Daoy (cell line): ENCODE results near the gene WDR17. TPM values are rescaled to one million over a fixed set of nuclear protein-coding genes. Genes with fewer than 3 reads are reported as not detected.

Experiments
- DNase-seq: peaks from one replicate; pipeline ENCODE4 v3.0.0-alpha.2; 2015; ENCODE audit warnings: low read depth
- total RNA-seq: library from RNA; depleted of rRNA; stranded (reverse); fragments of >200 nt; shearing (Covaris generic); gene quantifications from 2 replicates; pipeline ENCODE4 v1.2.3, GENCODE V29; 2014; rRNA removed

Gene WDR17
- total RNA-seq = 4.2 and 6.6 TPM in 2 replicates

GRCh38 chr4:176065435-176066291 lies at the start of gene WDR17:
WDR17 (plus strand) TSS chr4:176065841; CDS start chr4:176111581, 45,740 bp downstream.
- peak; percentile 90 for DNase-seq

GRCh38 chr4:176016601-176017000 lies 49.0 kb upstream of the WDR17 start:
- no peak for DNase-seq

DNA sequence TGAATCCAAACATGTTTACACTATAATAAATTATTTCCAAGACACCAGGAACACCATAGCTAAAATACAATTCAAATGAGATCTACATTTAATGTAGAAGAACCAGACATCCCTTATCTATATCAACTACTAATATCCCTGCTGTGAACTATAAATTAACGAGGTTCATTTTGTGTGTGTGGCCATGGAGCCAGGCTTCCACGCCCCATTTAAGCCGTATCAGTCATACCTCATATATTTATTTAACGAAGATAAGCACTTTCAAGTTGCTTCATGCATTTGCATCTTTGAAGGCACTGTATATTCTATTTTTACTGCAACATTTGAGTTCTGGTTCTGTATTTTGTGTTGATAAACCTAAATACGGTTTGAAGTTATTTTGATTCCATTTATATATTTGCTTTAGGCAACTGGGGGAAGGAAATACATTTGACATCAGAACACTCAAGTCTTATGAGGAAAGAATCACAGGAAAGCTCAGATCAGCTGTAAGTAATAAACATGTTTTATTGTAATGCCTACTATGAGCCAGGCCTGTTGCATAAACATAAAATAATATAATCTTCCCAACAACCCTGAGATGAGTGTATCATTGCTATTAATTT lies 45.1 kb upstream of the WDR17 start:
- no peak for DNase-seq

DNA sequence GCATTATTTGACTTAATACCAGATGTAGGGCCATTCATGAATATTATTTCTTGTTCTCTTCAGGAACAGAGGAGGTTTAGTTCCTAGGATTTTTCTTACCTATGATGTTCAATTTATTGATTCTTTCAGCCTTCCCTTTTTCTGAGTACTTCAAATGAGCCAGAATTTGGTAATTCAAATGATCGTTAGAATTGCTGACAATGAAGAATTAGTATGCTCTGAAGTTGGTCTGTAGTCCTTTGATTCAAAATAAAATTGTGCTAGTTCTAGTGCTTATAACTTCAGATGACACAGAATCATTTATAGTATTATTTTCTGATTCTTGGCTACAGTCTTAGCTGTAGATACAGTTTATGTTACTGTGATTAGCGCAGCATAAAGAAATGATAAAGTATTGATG lies 35.2 kb upstream of the WDR17 start:
- DNase-seq = no peak

DNA sequence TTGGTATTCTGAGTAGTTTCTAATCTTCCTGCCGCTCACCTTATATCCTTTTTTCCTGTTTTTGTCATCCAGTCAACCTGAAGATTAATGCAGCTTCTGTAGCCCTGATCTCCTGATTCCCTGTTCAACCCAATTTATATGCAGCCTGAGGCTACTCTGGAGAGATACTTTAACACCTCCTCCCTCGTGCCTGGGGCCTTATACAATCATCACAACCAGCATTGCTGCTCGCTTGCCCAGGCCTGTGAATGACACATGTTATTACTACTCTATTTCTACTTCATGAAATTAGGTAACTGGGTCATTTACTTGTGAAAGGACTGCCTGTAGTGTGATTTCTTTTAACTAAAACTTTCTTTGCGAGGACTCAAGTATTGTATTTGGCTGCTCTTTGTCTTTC lies 33.7 kb upstream of the WDR17 start:
- DNase-seq = no peak

- DNase-seq = no peak
These were observed 33.2 kb upstream of the WDR17 start for GRCh38 chr4:176032454-176032853.

GRCh38 chr4:176034499-176034898 lies 31.1 kb upstream of the WDR17 start:
- peak; percentile 24 for DNase-seq

DNA sequence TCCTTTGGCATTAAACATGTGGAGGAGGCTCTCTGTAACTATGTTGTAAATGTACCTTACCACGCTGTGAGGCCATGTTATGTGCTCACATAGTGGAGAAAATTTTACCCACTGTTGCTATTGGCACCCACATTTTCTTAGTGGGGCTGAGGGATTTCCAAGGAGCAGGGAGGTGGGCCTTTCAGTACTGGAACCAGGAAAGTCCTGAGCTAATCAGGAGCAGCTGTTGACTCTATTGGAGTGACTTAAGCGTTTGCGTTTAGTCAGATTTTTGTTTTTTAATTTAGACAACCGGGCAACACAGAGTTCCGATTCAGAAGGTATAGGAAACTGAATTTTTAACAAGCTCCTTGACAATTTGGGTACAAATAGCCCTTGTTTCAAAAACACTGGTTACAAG lies 30.7 kb upstream of the WDR17 start:
- DNase-seq = no peak

DNA sequence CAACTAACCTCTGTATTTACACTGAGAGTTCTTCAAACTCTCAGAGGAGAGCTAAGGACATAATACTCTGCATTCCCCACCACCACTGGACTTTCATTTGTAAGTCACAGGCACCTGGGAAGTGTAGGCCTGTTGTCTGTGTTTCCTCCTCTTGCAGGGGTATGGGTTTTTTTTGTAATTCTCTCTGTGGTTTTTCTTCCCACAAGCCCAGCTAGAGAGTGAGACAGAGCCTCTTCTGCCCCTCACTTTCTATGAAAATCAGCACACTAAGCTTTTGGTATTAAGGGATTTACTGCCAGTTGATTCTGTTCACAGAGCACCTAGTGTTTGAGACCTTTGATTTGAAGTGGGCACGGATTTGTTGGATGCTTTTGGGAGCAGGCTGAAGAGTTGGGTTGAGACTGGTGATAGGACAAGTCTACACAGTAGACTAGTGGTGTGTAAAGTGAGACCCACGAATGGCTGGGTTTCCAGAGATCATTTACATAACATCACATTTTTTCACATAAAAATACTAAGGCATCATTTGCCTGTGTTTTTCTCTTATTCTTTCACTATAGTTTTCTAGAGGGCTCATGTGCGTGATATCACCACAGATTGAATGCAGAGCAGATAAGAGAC lies 28.9 kb upstream of the WDR17 start:
- DNase-seq = no peak

DNA sequence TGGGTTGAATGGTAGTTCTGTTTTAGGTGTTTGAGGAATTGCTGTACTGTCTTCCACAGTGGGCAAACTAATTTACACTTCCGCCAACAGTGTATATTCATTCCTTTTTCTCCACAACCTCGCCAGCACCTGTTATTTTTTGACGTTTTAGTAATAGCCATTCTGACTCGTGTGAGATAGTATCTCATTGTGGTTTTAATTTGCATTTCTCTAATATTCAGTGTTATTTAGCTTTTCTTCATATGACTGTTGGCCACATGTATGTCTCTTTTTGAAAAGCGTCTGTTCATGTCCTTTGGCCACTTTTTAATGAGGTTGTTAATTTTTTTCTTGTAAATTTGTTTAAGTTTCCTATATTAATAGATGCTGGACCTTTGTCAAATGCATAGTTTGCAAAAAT lies 26.9 kb upstream of the WDR17 start:
- DNase-seq = no peak

GRCh38 chr4:176042195-176042594 lies 23.4 kb upstream of the WDR17 start:
- DNase-seq = no peak

GRCh38 chr4:176043838-176044588 lies 21.6 kb upstream of the WDR17 start:
- no peak for DNase-seq

DNA sequence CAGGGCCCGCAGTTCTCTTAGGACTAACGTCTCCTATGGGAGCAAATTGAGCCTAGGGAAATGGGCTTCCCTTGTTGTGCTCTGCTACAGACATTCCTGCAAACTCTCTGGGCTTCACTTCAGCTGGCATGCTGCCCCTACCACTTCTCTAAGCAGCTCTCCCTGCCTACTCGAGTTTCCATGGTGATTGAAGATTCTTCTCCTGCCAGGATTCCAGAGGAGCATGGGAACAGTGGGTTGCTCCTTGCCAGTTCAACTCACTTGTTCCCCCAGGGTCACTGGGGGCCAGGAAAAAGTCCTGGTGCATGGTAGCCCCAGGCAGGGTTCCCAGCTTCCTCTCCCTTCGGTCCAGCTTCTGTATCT lies 21.1 kb upstream of the WDR17 start:
- DNase-seq = no peak

- no peak for DNase-seq
These were observed 17.0 kb upstream of the WDR17 start for GRCh38 chr4:176048631-176049030.

DNA sequence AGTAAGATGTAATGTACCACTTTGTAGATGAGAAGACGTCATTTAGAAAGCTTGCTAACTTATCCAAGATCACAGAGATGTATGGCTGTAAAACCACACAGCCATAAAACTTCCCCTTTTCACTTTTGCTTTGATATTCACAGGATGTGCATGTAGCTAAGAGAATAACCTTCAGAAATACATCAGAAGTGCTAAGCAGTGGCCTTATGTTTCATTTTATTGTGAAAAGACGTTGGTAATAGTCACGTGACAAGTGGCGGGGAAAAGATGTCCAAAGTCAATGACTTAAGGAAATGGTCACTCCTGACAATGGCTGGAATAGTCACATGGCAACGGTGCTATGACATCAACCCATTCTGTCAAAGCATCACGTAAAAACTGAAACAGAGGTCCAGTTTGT lies 12.9 kb upstream of the WDR17 start:
- no peak for DNase-seq

DNA sequence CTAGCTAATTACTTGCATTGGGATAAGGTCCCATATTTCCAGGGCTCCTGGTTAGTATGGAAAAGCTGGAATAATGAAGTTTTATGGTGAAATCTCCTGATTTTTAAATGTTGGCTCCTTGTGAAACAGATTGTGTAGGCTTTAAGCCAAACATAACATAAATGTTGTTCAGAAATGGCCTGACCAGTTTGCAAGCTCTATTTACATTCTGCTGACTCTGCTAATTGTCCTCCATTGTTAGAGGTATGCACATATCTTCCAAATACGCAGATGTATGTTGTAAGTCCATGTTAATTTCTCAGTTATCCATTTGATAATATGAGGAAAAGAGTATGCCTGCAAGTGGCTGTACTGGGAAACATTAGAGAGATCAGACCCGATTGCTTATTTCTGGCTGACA lies 11.9 kb upstream of the WDR17 start:
- no peak for DNase-seq

DNA sequence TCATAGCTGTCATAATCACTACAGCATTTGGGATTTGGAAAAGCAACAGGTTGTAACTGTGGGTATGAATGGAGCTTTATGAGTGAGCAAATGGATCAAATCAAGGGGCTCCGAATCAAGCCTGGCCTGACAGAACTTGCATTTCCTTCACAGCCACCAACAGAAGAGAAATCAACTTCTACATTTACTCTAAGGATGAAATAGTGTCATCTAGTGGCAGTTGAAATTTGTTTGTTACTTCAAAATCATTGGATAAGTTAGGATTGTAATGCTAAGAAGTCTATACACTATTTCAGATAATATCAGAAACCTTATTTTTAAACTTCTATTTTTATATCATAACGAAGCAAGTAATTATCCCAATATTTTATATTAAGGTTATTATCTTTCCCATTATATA lies 10.7 kb upstream of the WDR17 start:
- no peak for DNase-seq

DNA sequence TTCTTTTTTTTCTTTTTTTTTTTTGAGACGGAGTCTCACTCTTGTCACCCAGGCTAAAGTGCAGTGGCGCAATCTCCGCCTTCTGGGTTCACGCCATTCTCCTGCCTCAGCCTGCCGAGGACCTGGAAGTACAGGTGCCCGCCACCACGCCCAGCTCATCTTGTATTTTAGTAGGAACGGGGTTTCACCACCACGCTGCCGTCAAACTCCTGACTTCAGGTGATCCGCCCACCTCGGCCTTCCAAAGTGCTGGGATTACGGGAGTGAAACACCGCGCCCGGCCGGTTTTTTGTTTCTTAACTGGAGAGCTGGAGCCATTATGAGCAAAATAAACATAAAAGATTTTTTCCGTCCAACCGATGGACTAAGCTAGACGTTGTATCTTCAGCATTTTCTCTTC lies 1.9 kb upstream of the WDR17 start:
- no peak for DNase-seq

DNA sequence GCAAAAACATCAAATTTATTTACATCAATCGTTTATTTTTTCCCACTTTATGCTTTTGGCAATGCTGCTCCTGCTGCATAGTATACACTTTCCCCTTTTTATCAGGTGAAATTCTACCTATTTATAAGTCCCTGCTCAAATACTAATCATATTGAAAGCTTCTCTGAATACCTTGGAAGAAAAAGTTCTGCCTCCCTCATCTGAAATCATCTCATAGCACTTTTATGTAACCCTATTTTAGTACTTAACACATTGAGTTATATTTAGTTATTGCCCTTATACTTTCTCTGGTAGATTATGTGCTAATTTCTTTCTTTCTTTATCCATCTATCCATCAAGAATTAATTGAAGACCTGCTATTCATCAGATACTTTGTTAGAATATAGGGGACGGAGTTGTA lies 1.1 kb upstream of the WDR17 start:
- no peak for DNase-seq

GRCh38 chr4:176066757-176067156 lies 1.1 kb downstream of the WDR17 start:
- no peak for DNase-seq

DNA sequence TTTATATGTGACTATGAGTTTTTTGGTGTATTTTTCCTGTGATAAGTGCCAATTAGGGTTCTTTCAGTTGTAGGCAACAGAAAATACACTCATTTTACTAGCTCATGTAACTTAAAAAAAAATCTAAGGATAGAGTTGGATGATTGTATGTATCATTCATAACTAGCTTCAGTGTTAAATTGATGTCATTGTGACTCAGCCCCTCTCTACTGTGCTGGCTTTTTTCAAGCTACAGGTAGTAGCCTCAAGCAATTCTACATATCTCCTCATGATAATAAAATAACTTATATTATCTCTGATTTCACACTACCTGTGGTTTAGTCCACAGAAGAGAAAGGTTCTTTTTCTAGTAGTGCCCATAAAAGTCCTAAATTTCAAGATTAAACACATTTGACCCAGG lies 11.9 kb downstream of the WDR17 start:
- no peak for DNase-seq

- DNase-seq = no peak
These were observed 19.1 kb downstream of the WDR17 start for GRCh38 chr4:176084769-176085168.
